ENCODE data around the gene NATD1. TPM values are rescaled to one million over a fixed set of nuclear protein-coding genes. Genes with fewer than 3 reads are reported as not detected.
A peak's percentile ranks its signal among the peaks of the same experiment; 100 is the strongest.

NATD1 gene
- polyA plus RNA-seq, 1 donor = 6.9 TPM

GRCh38 chr17:21252289-21252795 is 868 bp downstream of the NATD1 start:
- Histone ChIP-seq H3K27ac (ENCODE audit: low read length) (no peak overlapping the region), H3K27me3 (ENCODE audit: control insufficient read depth, insufficient read depth, low read length) (no peaks in the 10 kb centered on the region), H3K4me1 (ENCODE audit: control insufficient read depth, insufficient read depth, low read length) (peaks cover 6% of the 10 kb centered on the region), H3K9me3 (ENCODE audit: control insufficient read depth, low read depth, low read length) (no peaks in the 10 kb centered on the region), H3K36me3 (ENCODE audit: control insufficient read depth, insufficient read depth, low read length) (no peaks in the 10 kb centered on the region), H3K4me3 (ENCODE audit: low read length) (peak overlapping the region; percentile 43)
- no CpG with 5 or more reads among the region's 12 CpGs for WGBS (ENCODE audit: insufficient coverage, low lambda C conversion rate)
- no peak for DNase-seq

DNA sequence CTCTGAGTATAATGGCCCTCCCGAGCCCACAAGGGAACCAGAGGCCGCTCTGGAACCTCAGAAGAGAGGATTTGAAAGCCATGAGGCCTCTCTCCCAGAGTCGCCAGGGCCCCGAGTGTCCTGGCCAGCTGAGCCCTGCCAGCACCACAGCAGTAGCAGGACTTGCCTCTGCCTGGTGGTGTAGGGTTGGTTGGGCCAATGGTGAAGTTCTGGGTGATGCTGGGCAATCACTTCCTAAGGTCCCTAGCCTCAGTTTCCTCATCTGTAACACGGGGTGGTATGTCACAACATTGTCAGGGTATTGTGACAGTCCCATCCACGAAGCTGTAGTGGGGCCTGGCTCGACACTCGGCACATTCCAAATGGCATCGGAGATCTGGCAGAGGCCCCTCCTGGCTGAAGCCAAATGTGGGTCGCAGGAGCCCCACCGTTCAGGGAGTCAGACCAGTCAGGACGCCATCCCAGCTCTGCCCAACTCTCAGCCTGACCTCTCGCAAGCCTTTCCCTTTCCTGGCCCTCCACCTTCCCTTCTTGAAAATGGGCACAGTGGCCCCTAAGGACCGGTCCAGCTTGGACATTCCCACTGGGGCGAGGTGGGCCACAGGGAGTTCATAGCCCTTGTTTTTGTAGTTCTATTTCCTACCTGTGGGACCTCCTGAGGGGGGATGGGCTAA is 1.7 kb downstream of the NATD1 start:
- H3K4me1 ChIP-seq (ENCODE audit: control insufficient read depth, insufficient read depth, low read length) = peaks cover 6% of the 10 kb centered on the region
- WGBS (ENCODE audit: insufficient coverage, low lambda C conversion rate) = no CpG with 5 or more reads among the region's 15 CpGs
- no peaks in the 10 kb centered on the region for H3K9me3 ChIP-seq (ENCODE audit: control insufficient read depth, low read depth, low read length)
- H3K27me3 ChIP-seq (ENCODE audit: control insufficient read depth, insufficient read depth, low read length) = no peaks in the 10 kb centered on the region
- H3K36me3 ChIP-seq (ENCODE audit: control insufficient read depth, insufficient read depth, low read length) = no peaks in the 10 kb centered on the region
- no peak for DNase-seq
- H3K27ac ChIP-seq (ENCODE audit: low read length) = no peak overlapping the region
- no peak overlapping the region for H3K4me3 ChIP-seq (ENCODE audit: low read length)

GRCh38 chr17:21250854-21251253 is 2.4 kb downstream of the NATD1 start:
- Histone ChIP-seq H3K9me3 (ENCODE audit: control insufficient read depth, low read depth, low read length) (no peaks in the 10 kb centered on the region), H3K4me1 (ENCODE audit: control insufficient read depth, insufficient read depth, low read length) (peaks cover 6% of the 10 kb centered on the region), H3K27me3 (ENCODE audit: control insufficient read depth, insufficient read depth, low read length) (no peaks in the 10 kb centered on the region), H3K27ac (ENCODE audit: low read length) (no peak overlapping the region), H3K36me3 (ENCODE audit: control insufficient read depth, insufficient read depth, low read length) (no peaks in the 10 kb centered on the region), H3K4me3 (ENCODE audit: low read length) (no peak overlapping the region)
- whole genome bisulfite sequencing (ENCODE audit: insufficient coverage, low lambda C conversion rate) = no CpG with 5 or more reads among the region's 4 CpGs
- DNase-seq = no peak

DNA sequence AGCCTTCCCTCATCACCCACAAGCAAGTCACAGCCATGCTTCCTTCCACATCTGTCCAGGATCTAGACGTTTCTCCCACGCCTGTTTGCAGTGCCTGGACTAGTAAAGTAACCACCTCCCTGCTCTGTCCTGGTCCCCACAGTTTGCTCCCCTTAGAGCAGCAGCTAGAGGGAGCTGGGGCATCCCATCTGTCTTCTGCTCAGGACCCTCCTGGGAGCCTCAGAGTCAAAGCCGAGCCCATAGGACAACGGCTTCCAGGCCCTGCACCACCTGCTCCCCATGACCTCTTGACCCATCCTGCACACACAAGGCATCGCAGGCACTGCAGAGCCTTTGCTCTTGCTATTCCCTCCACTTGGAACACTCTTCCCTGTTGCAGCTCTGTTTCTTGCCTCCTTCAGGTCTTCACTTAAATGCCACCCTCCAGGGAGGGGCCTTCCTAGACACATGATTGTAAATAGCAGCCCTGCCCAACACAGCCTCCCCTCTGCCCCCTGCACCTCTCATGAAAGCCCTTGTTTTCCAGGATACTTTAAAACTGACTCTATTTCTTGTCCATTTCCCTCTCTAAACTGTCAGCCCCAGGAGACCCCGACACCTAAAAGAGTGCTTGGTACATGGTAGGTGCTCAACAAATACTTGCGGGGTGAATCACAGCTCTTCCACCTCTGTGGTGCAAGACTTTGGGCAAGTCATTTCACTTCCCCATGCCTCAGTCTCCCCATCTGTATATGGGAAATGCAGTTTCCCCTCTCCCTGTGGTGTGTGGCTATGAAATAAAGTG is 3.1 kb downstream of the NATD1 start:
- WGBS (ENCODE audit: insufficient coverage, low lambda C conversion rate) = 100% methylated on average over 1 of the region's 7 CpGs
- H3K36me3 ChIP-seq (ENCODE audit: control insufficient read depth, insufficient read depth, low read length) = no peaks in the 10 kb centered on the region
- H3K27ac ChIP-seq (ENCODE audit: low read length) = no peak overlapping the region
- H3K4me3 ChIP-seq (ENCODE audit: low read length) = no peak overlapping the region
- H3K9me3 ChIP-seq (ENCODE audit: control insufficient read depth, low read depth, low read length) = no peaks in the 10 kb centered on the region
- peaks cover 6% of the 10 kb centered on the region for H3K4me1 ChIP-seq (ENCODE audit: control insufficient read depth, insufficient read depth, low read length)
- no peak for DNase-seq
- no peaks in the 10 kb centered on the region for H3K27me3 ChIP-seq (ENCODE audit: control insufficient read depth, insufficient read depth, low read length)

- Histone ChIP-seq H3K4me3 (ENCODE audit: low read length) (no peak overlapping the region), H3K4me1 (ENCODE audit: control insufficient read depth, insufficient read depth, low read length) (peaks cover 6% of the 10 kb centered on the region)
Measured at GRCh38 chr17:21249086-21249795, 4.0 kb downstream of the NATD1 start.

DNA sequence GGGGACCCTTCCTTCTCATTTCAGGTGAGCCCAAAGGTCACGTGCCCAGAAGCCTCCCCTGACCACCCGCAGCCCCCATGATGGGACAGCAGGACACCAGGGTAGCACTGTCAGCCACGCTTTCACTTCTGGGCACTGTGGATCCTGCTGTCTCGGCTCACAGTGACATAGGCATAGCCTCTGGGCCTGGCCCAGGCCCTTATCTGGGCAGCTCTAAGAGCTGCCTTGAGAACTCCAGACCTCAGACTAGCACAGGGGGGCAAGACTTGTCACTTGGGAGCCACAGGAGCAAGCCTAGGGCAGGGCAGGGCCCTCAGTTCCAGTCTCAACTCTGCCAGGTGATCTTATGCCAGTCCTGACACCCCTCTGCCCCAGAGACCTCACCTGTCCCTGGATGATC is 4.7 kb downstream of the NATD1 start:
- H3K9me3 ChIP-seq (ENCODE audit: control insufficient read depth, low read depth, low read length) = no peaks in the 10 kb centered on the region
- DNase-seq = no peak
- H3K27me3 ChIP-seq (ENCODE audit: control insufficient read depth, insufficient read depth, low read length) = no peaks in the 10 kb centered on the region
- peaks cover 6% of the 10 kb centered on the region for H3K4me1 ChIP-seq (ENCODE audit: control insufficient read depth, insufficient read depth, low read length)
- WGBS (ENCODE audit: insufficient coverage, low lambda C conversion rate) = no CpG with 5 or more reads among the region's 4 CpGs
- H3K27ac ChIP-seq (ENCODE audit: low read length) = no peak overlapping the region
- H3K4me3 ChIP-seq (ENCODE audit: low read length) = no peak overlapping the region
- no peaks in the 10 kb centered on the region for H3K36me3 ChIP-seq (ENCODE audit: control insufficient read depth, insufficient read depth, low read length)

More at GRCh38 chr17:21249086-21249795, 4.0 kb downstream of the NATD1 start:
- no CpG with 5 or more reads among the region's 12 CpGs for WGBS (ENCODE audit: insufficient coverage, low lambda C conversion rate)
- Histone ChIP-seq H3K9me3 (ENCODE audit: control insufficient read depth, low read depth, low read length) (no peaks in the 10 kb centered on the region), H3K36me3 (ENCODE audit: control insufficient read depth, insufficient read depth, low read length) (no peaks in the 10 kb centered on the region), H3K27me3 (ENCODE audit: control insufficient read depth, insufficient read depth, low read length) (no peaks in the 10 kb centered on the region), H3K27ac (ENCODE audit: low read length) (no peak overlapping the region)
- DNase-seq = no peak

- no peak overlapping the region for H3K4me3 ChIP-seq (ENCODE audit: low read length)
- no CpG with 5 or more reads among the region's 12 CpGs for WGBS (ENCODE audit: insufficient coverage, low lambda C conversion rate)
- DNase-seq = no peak
- no peaks in the 10 kb centered on the region for H3K27me3 ChIP-seq (ENCODE audit: control insufficient read depth, insufficient read depth, low read length)
- no peaks in the 10 kb centered on the region for H3K36me3 ChIP-seq (ENCODE audit: control insufficient read depth, insufficient read depth, low read length)
- H3K4me1 ChIP-seq (ENCODE audit: control insufficient read depth, insufficient read depth, low read length) = peaks cover 7% of the 10 kb centered on the region
- H3K27ac ChIP-seq (ENCODE audit: low read length) = no peak overlapping the region
- no peaks in the 10 kb centered on the region for H3K9me3 ChIP-seq (ENCODE audit: control insufficient read depth, low read depth, low read length)
Measured at GRCh38 chr17:21247552-21248258, 5.5 kb downstream of the NATD1 start.

DNA sequence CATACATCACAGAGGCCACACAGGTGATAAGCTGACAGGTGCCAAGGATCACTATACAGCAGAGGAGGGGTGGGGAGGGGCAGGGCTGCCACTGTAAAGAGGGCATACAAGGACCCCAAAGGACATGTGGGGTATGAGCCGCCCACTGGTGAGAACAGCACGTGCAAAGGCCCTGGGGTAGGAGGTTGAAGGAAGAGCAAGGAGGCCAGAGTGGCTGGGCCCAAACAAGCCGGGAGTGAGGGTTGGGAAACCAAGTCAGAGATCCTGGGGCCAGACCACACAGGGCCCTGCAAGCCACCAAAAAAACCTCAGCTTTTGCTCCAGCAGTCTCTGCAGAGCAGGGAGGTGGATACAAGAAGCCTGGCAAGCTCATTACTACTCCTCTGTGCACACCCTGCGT is 6.5 kb downstream of the NATD1 start:
- no CpG with 5 or more reads among the region's 4 CpGs for WGBS (ENCODE audit: insufficient coverage, low lambda C conversion rate)
- Histone ChIP-seq H3K27me3 (ENCODE audit: control insufficient read depth, insufficient read depth, low read length) (no peaks in the 10 kb centered on the region), H3K27ac (ENCODE audit: low read length) (no peak overlapping the region), H3K4me1 (ENCODE audit: control insufficient read depth, insufficient read depth, low read length) (peaks cover 3% of the 10 kb centered on the region), H3K4me3 (ENCODE audit: low read length) (no peak overlapping the region), H3K9me3 (ENCODE audit: control insufficient read depth, low read depth, low read length) (no peaks in the 10 kb centered on the region), H3K36me3 (ENCODE audit: control insufficient read depth, insufficient read depth, low read length) (no peaks in the 10 kb centered on the region)
- DNase-seq = no peak

DNA sequence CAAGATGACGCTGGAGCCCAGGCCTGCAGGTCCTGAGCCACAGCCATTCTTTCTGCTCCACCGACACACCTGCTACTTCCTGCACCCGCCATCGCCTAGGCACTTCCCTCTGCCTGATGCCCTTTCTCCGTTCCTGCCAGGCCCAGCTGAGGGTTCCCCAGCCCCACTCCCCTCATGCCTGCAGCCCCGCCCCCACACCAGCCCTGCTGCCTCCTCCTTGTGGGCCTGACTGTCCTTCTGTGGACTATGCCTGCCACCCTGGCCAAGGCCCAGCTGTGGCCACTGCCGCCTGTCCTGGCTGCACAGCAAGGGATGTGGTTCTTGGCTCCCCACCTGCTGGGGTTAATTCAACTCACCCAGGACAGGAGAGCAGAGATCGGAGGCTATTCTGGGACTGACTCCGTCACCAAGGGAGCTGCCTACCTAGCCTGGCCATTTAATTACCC is 7.5 kb downstream of the NATD1 start:
- peaks cover 3% of the 10 kb centered on the region for H3K4me1 ChIP-seq (ENCODE audit: control insufficient read depth, insufficient read depth, low read length)
- no peaks in the 10 kb centered on the region for H3K27me3 ChIP-seq (ENCODE audit: control insufficient read depth, insufficient read depth, low read length)
- H3K36me3 ChIP-seq (ENCODE audit: control insufficient read depth, insufficient read depth, low read length) = no peaks in the 10 kb centered on the region
- H3K27ac ChIP-seq (ENCODE audit: low read length) = no peak overlapping the region
- DNase-seq = no peak
- no peak overlapping the region for H3K4me3 ChIP-seq (ENCODE audit: low read length)
- no CpG with 5 or more reads among the region's 9 CpGs for WGBS (ENCODE audit: insufficient coverage, low lambda C conversion rate)
- no peaks in the 10 kb centered on the region for H3K9me3 ChIP-seq (ENCODE audit: control insufficient read depth, low read depth, low read length)

All from large intestine (tissue), 3 donors.